Esophagus squamous epithelium (tissue), 5 donors: ENCODE measurements around the gene PANX3. TPM values are rescaled to one million over a fixed set of nuclear protein-coding genes. Genes with fewer than 3 reads are reported as not detected.

Experiments
- DNase-seq: peaks from one replicate; lab custom pipeline; 2025; lab: John Stamatoyannopoulos, UW
- H3K27ac ChIP-seq, 4 donors: fragments of 200-600 bp; sonication (generic); one replicate each; pipeline ENCODE4 v1.5.1; 2016 to 2019; ENCODE audit warnings: mild to moderate bottlenecking in 1 of 4
- H3K27me3 ChIP-seq, 4 donors: fragments of 200-600 bp; sonication (generic); 1 replicate in 3 of 4; 2 replicates in 1 of 4; pipeline versions ENCODE4 v1.5.1 to v1.6.0; 2017 to 2021; ENCODE audit warnings: antibody characterized with exemption in 1 of 4
- H3K36me3 ChIP-seq, 3 donors: fragments of 200-600 bp; sonication (generic); one replicate each; pipeline ENCODE4 v1.5.1; 2016 to 2019
- H3K4me1 ChIP-seq, 3 donors: fragments of 200-600 bp; sonication (generic); one replicate each; pipeline ENCODE4 v1.5.1; 2017 to 2019
- H3K4me3 ChIP-seq, 4 donors: fragments of 200-600 bp; sonication (generic); 1 replicate in 3 of 4; 2 replicates in 1 of 4; pipeline ENCODE4 v1.5.1; 2016 to 2019; ENCODE audit warnings: mild to moderate bottlenecking in 2 of 4, moderate library complexity in 1 of 4
- H3K9me3 ChIP-seq, 3 donors: fragments of 200-600 bp; sonication (generic); one replicate each; pipeline ENCODE4 v1.5.1; 2016 to 2019
- POLR2A ChIP-seq, 4 donors: fragments of 450-650 bp; IDR thresholded peaks; one replicate each; pipeline ENCODE4 v1.6.1; 2017; ENCODE audit warnings: antibody characterized with exemption in 4 of 4, mild to moderate bottlenecking in 4 of 4, moderate library complexity in 3 of 4
- WGBS, 2 donors: methylation state at CpG; one replicate each; pipeline ENCODE4 v1.1.5; 2018; 5-methylcytosine and 5-hydroxymethylcytosine counted together
- intact Hi-C: fragments of 100-400 bp; cut with DNase I; formaldehyde crosslinking; loops from one replicate; pipeline ENCODE4 v1.15.0; 2022
- small RNA-seq, 4 donors: library from RNA; depleted of rRNA; stranded (forward); fragments of <200 nt; gene quantifications; one replicate each; pipeline ENCODE3, GENCODE V24; 2016
- total RNA-seq, 4 donors: library from RNA; depleted of rRNA; stranded (reverse); fragments of >200 nt; gene quantifications; one replicate each; pipeline ENCODE4 v1.1.0, GENCODE V29; 2016
- TF ChIP-seq, protein P1 (sequence below), 6 experiments: fragments of 450-650 bp in 4 of 6; fragments of 200-600 bp in 2 of 6; sonication (generic) in 2 of 6; IDR thresholded peaks; one replicate each; pipeline ENCODE4 v1.5.1; 2016 to 2019; ENCODE audit warnings: antibody characterized with exemption in 6 of 6, mild to moderate bottlenecking in 4 of 6, moderate library complexity in 4 of 6
- donor health status: DM: yes; HTN: yes; CAD: no.

Gene PANX3
- total RNA-seq, 4 donors from 2014 or later: not detected

GRCh38 chr11:124662106-124662505, 50.9 kb downstream of the PANX3 start:
- WGBS, 2 donors: 82 to 92% methylated on average over 4 of the region's 4 CpGs
- TF ChIP-seq, protein P1, sequence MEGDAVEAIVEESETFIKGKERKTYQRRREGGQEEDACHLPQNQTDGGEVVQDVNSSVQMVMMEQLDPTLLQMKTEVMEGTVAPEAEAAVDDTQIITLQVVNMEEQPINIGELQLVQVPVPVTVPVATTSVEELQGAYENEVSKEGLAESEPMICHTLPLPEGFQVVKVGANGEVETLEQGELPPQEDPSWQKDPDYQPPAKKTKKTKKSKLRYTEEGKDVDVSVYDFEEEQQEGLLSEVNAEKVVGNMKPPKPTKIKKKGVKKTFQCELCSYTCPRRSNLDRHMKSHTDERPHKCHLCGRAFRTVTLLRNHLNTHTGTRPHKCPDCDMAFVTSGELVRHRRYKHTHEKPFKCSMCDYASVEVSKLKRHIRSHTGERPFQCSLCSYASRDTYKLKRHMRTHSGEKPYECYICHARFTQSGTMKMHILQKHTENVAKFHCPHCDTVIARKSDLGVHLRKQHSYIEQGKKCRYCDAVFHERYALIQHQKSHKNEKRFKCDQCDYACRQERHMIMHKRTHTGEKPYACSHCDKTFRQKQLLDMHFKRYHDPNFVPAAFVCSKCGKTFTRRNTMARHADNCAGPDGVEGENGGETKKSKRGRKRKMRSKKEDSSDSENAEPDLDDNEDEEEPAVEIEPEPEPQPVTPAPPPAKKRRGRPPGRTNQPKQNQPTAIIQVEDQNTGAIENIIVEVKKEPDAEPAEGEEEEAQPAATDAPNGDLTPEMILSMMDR (IDR thresholded peaks at IDR 0.05): no peak
- no peak for TF ChIP-seq POLR2A (IDR thresholded peaks at IDR 0.05)
- Histone ChIP-seq H3K9me3 (no peaks in the 10 kb centered on the region), H3K27ac (no peak overlapping the region), H3K36me3 (peaks cover 0 to 69% (median 0%) of the 10 kb centered on the region in 3 donors), H3K27me3 (no peaks in the 10 kb centered on the region), H3K4me3 (no peak overlapping the region), H3K4me1 (no peaks in the 10 kb centered on the region)
- intact Hi-C loops: loop anchor here (10.0 kb wide), 1 partner anchor 173 kb away; no protein-coding TSS in a partner anchor
- DNase-seq: no peak

DNA sequence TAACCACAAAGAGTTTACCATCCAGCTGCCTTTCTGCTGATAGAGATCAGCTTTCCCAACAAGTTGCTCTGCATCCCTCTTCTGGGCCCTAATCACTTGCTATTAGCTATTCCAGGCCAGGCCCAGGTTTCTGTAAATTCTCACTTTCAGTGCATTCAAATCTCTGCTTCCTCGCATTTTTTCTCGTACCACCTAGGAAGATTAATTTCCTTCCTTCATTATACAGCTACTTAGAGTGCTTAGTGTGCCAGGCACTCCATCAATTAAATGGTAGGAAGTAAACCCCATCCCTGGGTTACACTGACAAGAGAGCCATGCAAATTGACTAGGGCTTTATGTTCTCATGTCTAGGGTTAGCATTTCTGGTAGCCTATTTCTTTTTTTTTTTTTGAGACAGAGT, 52.6 kb downstream of the PANX3 start:
- intact Hi-C loops: loop anchor here (10.0 kb wide), 1 partner anchor 171 kb away; no protein-coding TSS in a partner anchor
- H3K27me3 ChIP-seq: no peaks in the 10 kb centered on the region
- WGBS, 2 donors: 83 to 85% methylated on average over 2 of the region's 2 CpGs
- no peaks in the 10 kb centered on the region for H3K9me3 ChIP-seq
- no peak overlapping the region for H3K27ac ChIP-seq
- no peak for DNase-seq
- no peak overlapping the region for H3K4me3 ChIP-seq
- H3K36me3 ChIP-seq: peaks cover 0 to 68% (median 0%) of the 10 kb centered on the region in 3 donors
- no peaks in the 10 kb centered on the region for H3K4me1 ChIP-seq
- TF ChIP-seq, protein P1 (IDR thresholded peaks at IDR 0.05): no peak
- TF ChIP-seq POLR2A (IDR thresholded peaks at IDR 0.05): no peak

- Histone ChIP-seq H3K4me1 (peaks cover 0 to 11% (median 3%) of the 10 kb centered on the region in 3 donors), H3K4me3 (no peak overlapping the region), H3K9me3 (no peaks in the 10 kb centered on the region), H3K27ac (no peak overlapping the region), H3K36me3 (peaks cover 0 to 48% (median 0%) of the 10 kb centered on the region in 3 donors), H3K27me3 (no peaks in the 10 kb centered on the region)
- TF ChIP-seq, protein P1 (IDR thresholded peaks at IDR 0.05): no peak
- TF ChIP-seq POLR2A (IDR thresholded peaks at IDR 0.05): no peak
- intact Hi-C loops: loop anchor here (5.0 to 10.0 kb wide), 2 partner anchors 95 to 167 kb away; partner anchors contain the start of gene ESAM
- WGBS, 2 donors: 95 to 100% methylated on average over 3 of the region's 3 CpGs
- no peak for DNase-seq
Observed at GRCh38 chr11:124667601-124668000, 56.4 kb downstream of the PANX3 start.

GRCh38 chr11:124669193-124669592, 58.0 kb downstream of the PANX3 start:
- no peak for TF ChIP-seq POLR2A (IDR thresholded peaks at IDR 0.05)
- TF ChIP-seq, protein P1 (IDR thresholded peaks at IDR 0.05): peak; percentile 62 to 85 (median 80)
- no peak for DNase-seq
- WGBS, 2 donors: 22 to 23% methylated on average over 8 of the region's 8 CpGs

More at GRCh38 chr11:124669193-124669592, 58.0 kb downstream of the PANX3 start:
- no peaks in the 10 kb centered on the region for H3K9me3 ChIP-seq
- peaks cover 4 to 22% (median 13%) of the 10 kb centered on the region in 3 donors for H3K4me1 ChIP-seq
- intact Hi-C loops: loop anchor here (5.0 to 10.0 kb wide), 2 partner anchors 93 to 166 kb away; partner anchors contain the start of gene ESAM
- H3K27me3 ChIP-seq: no peaks in the 10 kb centered on the region
- H3K36me3 ChIP-seq: peaks cover 0 to 35% (median 0%) of the 10 kb centered on the region in 3 donors
- H3K27ac ChIP-seq: no peak overlapping the region
- no peak overlapping the region for H3K4me3 ChIP-seq

Small RNA genes within 50 kb of the gene (small RNA-seq; reads per million reads assigned to genes)
- gene RNA5SP352: 0 reads per million in 4 donors

Other genes starting within 250 kb of the PANX3 start
- not detected for gene OR8B2, start 226.9 kb upstream of the PANX3 start, total RNA-seq
- gene OR8B3, start 212.4 kb upstream of the PANX3 start, total RNA-seq: not detected
- gene OR8B4, start 186.6 kb upstream of the PANX3 start, total RNA-seq: not detected
- not detected for gene OR8B8, start 165.7 kb upstream of the PANX3 start, total RNA-seq
- not detected for gene OR8B12, start 67.8 kb upstream of the PANX3 start, total RNA-seq
- gene OR8A1, start 41.4 kb upstream of the PANX3 start, total RNA-seq: not detected
- 10 to 100 TPM; 15.4 to 31.2 (median 19.8) TPM for gene TBRG1, start 11.4 kb downstream of the PANX3 start, total RNA-seq
- gene SIAE, start 62.3 kb downstream of the PANX3 start, total RNA-seq: 10 to 100 TPM in 1 of 4 donors, 1 to 10 TPM in 3; 5.7 to 19.6 (median 8.0) TPM
- gene SPA17, start 62.5 kb downstream of the PANX3 start, total RNA-seq: 1 to 10 TPM; 2.3 to 8.5 (median 6.0) TPM
- gene NRGN, start 128.5 kb downstream of the PANX3 start, total RNA-seq: 1 to 10 TPM in 3 of 4 donors, under 1 TPM in 1; 0.83 to 5.0 (median 1.5) TPM
- gene VSIG2, start 140.8 kb downstream of the PANX3 start, total RNA-seq: 10 to 100 TPM in 1 of 4 donors, 1 to 10 TPM in 3; 5.1 to 10.2 (median 7.6) TPM
- gene ESAM, start 150.9 kb downstream of the PANX3 start, total RNA-seq: 10 to 100 TPM in 2 of 4 donors, 1 to 10 TPM in 2; 5.6 to 23.1 (median 9.7) TPM
- 10 to 100 TPM in 1 of 4 donors, 1 to 10 TPM in 3; 5.2 to 16.4 (median 6.7) TPM for gene MSANTD2, start 189.0 kb downstream of the PANX3 start, total RNA-seq